Inflammatory macrophage treated with lipopolysaccharide for 4 hours (primary cell): ENCODE measurements around the gene LUC7L2.
"Not testable (repeated sequence)": the region's sequence is repeated elsewhere in the genome, so short reads cannot be mapped to it uniquely, and the experiment has no call there.

Experiments used
- DNase-seq: peaks from one replicate; pipeline ENCODE4 v3.0.0-alpha.2; 2020

Gene LUC7L2

DNA sequence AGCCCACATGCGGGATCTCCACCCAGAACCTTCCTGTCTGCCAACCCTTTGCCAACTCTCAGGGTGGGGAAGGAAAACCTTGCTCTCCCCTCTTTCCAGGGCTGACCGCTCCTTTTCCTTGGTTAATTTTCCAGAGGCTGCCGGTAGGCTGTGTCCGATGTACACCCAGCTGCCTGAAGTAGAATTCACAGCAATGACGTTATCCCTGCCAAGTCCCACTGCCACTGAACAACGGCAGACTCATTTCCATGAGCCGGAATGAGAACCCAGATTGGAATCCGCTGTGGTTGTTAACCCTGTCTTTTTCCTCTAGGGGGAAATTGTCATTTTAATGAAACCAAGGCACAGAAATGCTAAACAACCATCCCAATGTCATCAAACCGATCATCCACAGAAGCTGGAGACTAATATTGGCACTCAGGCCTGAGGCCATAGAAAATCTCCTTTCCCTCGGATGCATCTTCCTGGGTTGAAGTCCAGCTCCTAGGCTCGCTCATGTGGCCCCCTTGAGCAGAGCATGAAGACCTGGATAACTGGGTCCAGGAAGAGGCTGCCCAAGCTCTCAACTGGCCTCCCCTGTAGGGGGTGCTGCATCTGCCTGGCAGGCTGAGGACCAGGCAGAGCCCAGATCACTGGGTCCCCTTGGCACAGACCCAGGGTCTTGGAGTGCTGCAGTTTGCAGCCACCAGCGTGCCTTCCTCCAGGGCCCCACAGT, 93.4 kb downstream of the LUC7L2 start:
- no peak for DNase-seq

- DNase-seq, result no peak
Observed at GRCh38 chr7:139453673-139454321, 94.1 kb downstream of the LUC7L2 start.

- no peak for DNase-seq
Observed at GRCh38 chr7:139455789-139456188, 96.1 kb downstream of the LUC7L2 start.

DNA sequence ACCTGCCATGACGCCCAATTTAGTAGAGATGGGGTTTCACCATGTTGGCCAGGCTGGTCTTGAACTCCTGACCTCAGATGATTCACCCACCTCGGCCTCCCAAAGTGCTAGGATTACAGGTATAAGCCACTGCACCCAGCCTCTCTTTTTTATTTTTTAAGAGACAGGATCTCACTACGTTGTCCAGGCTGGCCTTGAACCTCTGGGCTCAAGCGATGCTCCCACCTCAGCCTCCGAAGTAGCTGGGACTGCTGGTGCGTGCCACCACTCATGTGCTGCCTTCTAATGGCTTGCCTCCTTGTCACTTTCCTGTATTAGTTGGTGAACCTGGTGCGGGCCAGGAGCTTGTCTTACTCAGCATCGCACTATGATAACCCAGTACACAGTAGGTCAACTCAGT, 96.8 kb downstream of the LUC7L2 start:
- no peak for DNase-seq

GRCh38 chr7:139457153-139457946, 97.7 kb downstream of the LUC7L2 start:
- DNase-seq, result no peak

- not testable (repeated sequence) for DNase-seq
Observed at GRCh38 chr7:139463421-139463820, 103.7 kb downstream of the LUC7L2 start.

GRCh38 chr7:139464511-139464910, 104.8 kb downstream of the LUC7L2 start:
- not testable (repeated sequence) for DNase-seq

DNA sequence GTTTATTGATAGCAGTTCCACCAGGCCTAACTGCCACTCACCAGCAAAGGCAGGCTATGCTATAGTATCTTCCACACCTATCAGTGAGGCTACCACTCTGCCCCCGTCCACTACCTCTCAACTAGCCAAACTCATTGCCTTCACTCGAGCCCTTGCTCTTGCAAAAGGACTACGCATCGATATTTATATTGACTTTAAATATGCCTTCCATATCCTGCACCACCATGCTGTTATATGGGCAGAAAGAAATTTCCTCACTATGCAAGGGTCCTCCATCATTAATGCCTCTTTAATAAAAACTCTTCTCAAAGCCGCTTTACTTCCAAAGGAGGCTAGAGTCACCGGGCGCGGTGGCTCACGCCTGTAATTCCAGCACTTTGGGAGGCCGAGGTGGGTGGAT, 105.4 kb downstream of the LUC7L2 start:
- DNase-seq, result not testable (repeated sequence)

GRCh38 chr7:139467729-139468128, 108.0 kb downstream of the LUC7L2 start:
- not testable (repeated sequence) for DNase-seq

- DNase-seq, result not testable (repeated sequence)
Observed at GRCh38 chr7:139468281-139468680, 108.6 kb downstream of the LUC7L2 start.

- DNase-seq, result no peak
Observed at GRCh38 chr7:139471740-139472353, 112.2 kb downstream of the LUC7L2 start.
